SK-N-SH (cell line): ENCODE data around the gene C1orf35.

ENCODE experiments used
- GATA2 ChIP-seq: sonication (generic); formaldehyde crosslinking; IDR thresholded peaks from 2 replicates; pipeline ENCODE4 v1.5.0; 2020; ENCODE audit warnings: mild to moderate bottlenecking, missing genetic modification reagents
- POLR2AphosphoS5 ChIP-seq: IDR thresholded peaks from 2 replicates; pipeline ENCODE4 v1.6.1; 2012; ENCODE audit warnings: low read depth, low read length
- RFX5 ChIP-seq: IDR thresholded peaks from 2 replicates; pipeline ENCODE4 v1.6.1; 2012; ENCODE audit warnings: mild to moderate bottlenecking, improper control_type of control experiment, low read length
- YY1 ChIP-seq: IDR thresholded peaks from 2 replicates; pipeline ENCODE4 v1.4.0; 2012; ENCODE audit warnings: low read depth, mild to moderate bottlenecking
- TF ChIP-seq, protein P1 (sequence below): fragments of 200-600 bp; sonication (generic); IDR thresholded peaks from 2 replicates; pipeline ENCODE4 v1.6.1; 2017; ENCODE audit warnings: antibody characterized with exemption, mild to moderate bottlenecking, moderate library complexity
- TF ChIP-seq, protein P2 (sequence below): fragments of 150-350 bp; IDR thresholded peaks from 2 replicates; pipeline ENCODE4 v1.6.1; 2016; ENCODE audit warnings: mild to moderate bottlenecking, low read depth, low read length

DNA sequence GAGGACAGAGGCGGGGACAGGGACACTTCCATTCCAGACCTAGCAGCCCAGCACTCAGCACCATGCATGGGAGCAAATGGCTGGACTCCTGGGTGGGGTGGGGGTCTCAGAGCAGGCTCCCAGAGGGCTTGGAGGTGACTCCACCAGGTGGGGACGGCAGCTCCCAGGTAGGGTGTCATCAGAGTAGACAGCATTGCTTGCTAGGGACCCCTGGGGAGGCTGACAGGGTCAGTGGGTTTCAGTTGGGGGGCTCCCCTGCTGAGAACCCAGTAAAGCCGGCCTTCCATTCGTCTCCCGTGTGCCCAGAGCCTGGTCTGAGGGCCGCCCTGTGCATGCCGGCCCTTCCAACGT, 41.8 kb upstream of the C1orf35 start:
- TF ChIP-seq YY1 (no peak), GATA2 (CRISPR knock-in tag) (no peak), RFX5 (no peak), POLR2AphosphoS5 (no peak)
- TF ChIP-seq, protein P1, sequence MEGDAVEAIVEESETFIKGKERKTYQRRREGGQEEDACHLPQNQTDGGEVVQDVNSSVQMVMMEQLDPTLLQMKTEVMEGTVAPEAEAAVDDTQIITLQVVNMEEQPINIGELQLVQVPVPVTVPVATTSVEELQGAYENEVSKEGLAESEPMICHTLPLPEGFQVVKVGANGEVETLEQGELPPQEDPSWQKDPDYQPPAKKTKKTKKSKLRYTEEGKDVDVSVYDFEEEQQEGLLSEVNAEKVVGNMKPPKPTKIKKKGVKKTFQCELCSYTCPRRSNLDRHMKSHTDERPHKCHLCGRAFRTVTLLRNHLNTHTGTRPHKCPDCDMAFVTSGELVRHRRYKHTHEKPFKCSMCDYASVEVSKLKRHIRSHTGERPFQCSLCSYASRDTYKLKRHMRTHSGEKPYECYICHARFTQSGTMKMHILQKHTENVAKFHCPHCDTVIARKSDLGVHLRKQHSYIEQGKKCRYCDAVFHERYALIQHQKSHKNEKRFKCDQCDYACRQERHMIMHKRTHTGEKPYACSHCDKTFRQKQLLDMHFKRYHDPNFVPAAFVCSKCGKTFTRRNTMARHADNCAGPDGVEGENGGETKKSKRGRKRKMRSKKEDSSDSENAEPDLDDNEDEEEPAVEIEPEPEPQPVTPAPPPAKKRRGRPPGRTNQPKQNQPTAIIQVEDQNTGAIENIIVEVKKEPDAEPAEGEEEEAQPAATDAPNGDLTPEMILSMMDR = no peak
- TF ChIP-seq, protein P2, sequence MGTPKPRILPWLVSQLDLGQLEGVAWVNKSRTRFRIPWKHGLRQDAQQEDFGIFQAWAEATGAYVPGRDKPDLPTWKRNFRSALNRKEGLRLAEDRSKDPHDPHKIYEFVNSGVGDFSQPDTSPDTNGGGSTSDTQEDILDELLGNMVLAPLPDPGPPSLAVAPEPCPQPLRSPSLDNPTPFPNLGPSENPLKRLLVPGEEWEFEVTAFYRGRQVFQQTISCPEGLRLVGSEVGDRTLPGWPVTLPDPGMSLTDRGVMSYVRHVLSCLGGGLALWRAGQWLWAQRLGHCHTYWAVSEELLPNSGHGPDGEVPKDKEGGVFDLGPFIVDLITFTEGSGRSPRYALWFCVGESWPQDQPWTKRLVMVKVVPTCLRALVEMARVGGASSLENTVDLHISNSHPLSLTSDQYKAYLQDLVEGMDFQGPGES = no peak
